Neural cell (in vitro differentiated cells): ENCODE data around the gene NIPBL. TPM values are rescaled to one million over a fixed set of nuclear protein-coding genes. Genes with fewer than 3 reads are reported as not detected.

Experiments used
- H2AFZ ChIP-seq: fragments of 200-600, 300-800 bp; sonication (generic), shearing (Covaris generic); 2 replicates; pipeline ENCODE4 v1.6.0; 2014; ENCODE audit warnings: low read depth, mild to moderate bottlenecking, antibody characterized with exemption, low read length, moderate library complexity
- H3F3A ChIP-seq: fragments of 200-600 bp; shearing (Covaris generic); 2 replicates; pipeline ENCODE4 v1.6.1; 2016; ENCODE audit warnings: mild to moderate bottlenecking, moderate library complexity, mixed read lengths, antibody characterized with exemption, low read length; ENCODE audit not compliant: insufficient read depth, poor library complexity, severe bottlenecking
- H3K27ac ChIP-seq: fragments of 200-600, 300-800 bp; sonication (generic), shearing (Covaris generic); 2 replicates; pipeline ENCODE4 v1.5.1; 2014; ENCODE audit warnings: mild to moderate bottlenecking, low read length, moderate library complexity
- H3K27me3 ChIP-seq: fragments of 300-800, 200-600 bp; sonication (generic), shearing (Covaris generic); 2 replicates; pipeline ENCODE4 v1.6.0; 2014; ENCODE audit warnings: mild to moderate bottlenecking, low read depth, low read length, moderate library complexity; ENCODE audit not compliant: insufficient read depth
- H3K36me3 ChIP-seq: fragments of 300-800, 200-600 bp; sonication (generic), shearing (Covaris generic); 2 replicates; pipeline ENCODE4 v1.5.1; 2014; ENCODE audit warnings: mild to moderate bottlenecking, antibody characterized with exemption, low read length, moderate library complexity; ENCODE audit not compliant: insufficient read depth
- H3K4me2 ChIP-seq: fragments of 300-800, 200-600 bp; sonication (generic), shearing (Covaris generic); 2 replicates; pipeline ENCODE4 v1.6.0; 2014; ENCODE audit warnings: mild to moderate bottlenecking, low read length
- H3K4me3 ChIP-seq: fragments of 300-800, 200-600 bp; sonication (generic), shearing (Covaris generic); 2 replicates; pipeline ENCODE4 v1.5.1; 2014; ENCODE audit warnings: mild to moderate bottlenecking, low read length, moderate library complexity
- H3K79me2 ChIP-seq: fragments of 200-600 bp; shearing (Covaris generic); replicated peaks from 2 replicates; pipeline ENCODE4 v1.6.0; 2014; ENCODE audit warnings: mild to moderate bottlenecking, low read length, moderate library complexity; ENCODE audit not compliant: insufficient read depth
- H3K9ac ChIP-seq: fragments of 300-800, 200-600 bp; sonication (generic), shearing (Covaris generic); 2 replicates; pipeline ENCODE4 v1.6.1; 2016; ENCODE audit warnings: mild to moderate bottlenecking, low read length, mixed read lengths
- H3K9me2 ChIP-seq: fragments of 200-600 bp; shearing (Covaris generic); 2 replicates; pipeline ENCODE4 v1.6.1; 2016; ENCODE audit warnings: mild to moderate bottlenecking, low read length, mixed read lengths; ENCODE audit not compliant: insufficient read depth
- H3K9me3 ChIP-seq: fragments of 200-600, 300-800 bp; sonication (generic), shearing (Covaris generic); 2 replicates; pipeline ENCODE4 v1.6.1; 2016; ENCODE audit warnings: mild to moderate bottlenecking, mixed run types, low read length, moderate library complexity, mixed read lengths
- H4K20me1 ChIP-seq: fragments of 200-600 bp; shearing (Covaris generic); 2 replicates; pipeline ENCODE4 v1.6.1; 2016; ENCODE audit warnings: mild to moderate bottlenecking, mixed run types; ENCODE audit not compliant: insufficient read depth
- EP300 ChIP-seq: fragments of 450-650 bp; conservative IDR thresholded peaks from 2 replicates; pipeline ENCODE4 v1.6.1; 2014; ENCODE audit warnings: antibody characterized with exemption, mild to moderate bottlenecking, moderate library complexity; ENCODE audit not compliant: poor library complexity, severe bottlenecking
- EZH2 ChIP-seq: fragments of 200-600, 300-800 bp; shearing (Covaris generic), sonication (generic); IDR thresholded peaks from 2 replicates; pipeline ENCODE4 v1.6.1; 2014; ENCODE audit warnings: antibody characterized with exemption, low read length, borderline replicate concordance, mild to moderate bottlenecking; ENCODE audit not compliant: insufficient read depth, poor library complexity, severe bottlenecking
- MXI1 ChIP-seq: fragments of 450-650 bp; conservative IDR thresholded peaks from 2 replicates; pipeline ENCODE4 v1.6.1; 2014; ENCODE audit warnings: antibody characterized with exemption, mild to moderate bottlenecking; ENCODE audit not compliant: poor library complexity, severe bottlenecking
- POLR2AphosphoS5 ChIP-seq: IDR thresholded peaks from 2 replicates; pipeline ENCODE4 v1.6.1; 2012
- RAD21 ChIP-seq: fragments of 450-650 bp; conservative IDR thresholded peaks from 2 replicates; pipeline ENCODE4 v1.6.1; 2014; ENCODE audit warnings: antibody characterized with exemption, mild to moderate bottlenecking, moderate library complexity
- SMC3 ChIP-seq: fragments of 450-650 bp; conservative IDR thresholded peaks from 2 replicates; pipeline ENCODE4 v1.6.1; 2014; ENCODE audit warnings: antibody characterized with exemption, mild to moderate bottlenecking, moderate library complexity; ENCODE audit not compliant: poor library complexity
- TAF1 ChIP-seq: IDR thresholded peaks from 2 replicates; pipeline ENCODE4 v1.6.1; 2012; ENCODE audit warnings: low read depth
- polyA plus RNA-seq: library from polyadenylated mRNA; depleted of rRNA; stranded (reverse); fragments of >200 nt; gene quantifications from 2 replicates; pipeline ENCODE4 v1.2.3, GENCODE V29; 2014
- TF ChIP-seq, protein P1 (sequence below): IDR thresholded peaks from 2 replicates; pipeline ENCODE4 v1.6.1; 2012; ENCODE audit warnings: borderline replicate concordance
- TF ChIP-seq, protein P2 (sequence below): fragments of 450-650 bp; IDR thresholded peaks from 2 replicates; pipeline ENCODE4 v1.5.1; 2014; ENCODE audit warnings: antibody characterized with exemption, mild to moderate bottlenecking, moderate library complexity; ENCODE audit not compliant: poor library complexity, severe bottlenecking

The NIPBL gene
- polyA plus RNA-seq, 1 donor from 2014 or later = 27.5 TPM

DNA sequence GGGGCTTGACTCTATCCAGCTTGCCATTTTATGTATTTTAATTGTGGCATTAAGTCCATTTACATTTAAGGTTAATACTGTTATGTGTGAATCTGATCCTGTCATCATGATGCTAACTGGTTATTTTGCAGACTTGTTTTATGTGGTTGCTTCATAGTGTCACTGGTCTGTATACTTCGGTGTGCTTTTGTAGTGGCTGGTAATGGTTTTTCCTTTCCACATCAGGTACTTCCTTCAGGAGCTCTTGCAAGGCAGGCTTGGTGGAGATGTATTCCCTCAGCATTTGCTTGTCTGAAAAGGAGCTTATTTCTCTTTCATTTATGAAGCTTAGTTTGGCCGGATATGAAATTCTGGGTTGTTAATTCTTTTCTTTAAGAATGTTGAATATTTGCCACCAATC is 226.7 kb downstream of the NIPBL start:
- no peak overlapping the region for H3K27ac ChIP-seq
- H3F3A ChIP-seq = no peaks in the 10 kb centered on the region
- H3K9me3 ChIP-seq = peaks cover 7% of the 10 kb centered on the region
- H3K36me3 ChIP-seq = peaks cover 16% of the 10 kb centered on the region
- H4K20me1 ChIP-seq = no peaks in the 10 kb centered on the region
- no peak overlapping the region for H2AFZ ChIP-seq
- H3K4me3 ChIP-seq = no peak overlapping the region
- no peaks in the 10 kb centered on the region for H3K79me2 ChIP-seq
- TF ChIP-seq, protein P1, sequence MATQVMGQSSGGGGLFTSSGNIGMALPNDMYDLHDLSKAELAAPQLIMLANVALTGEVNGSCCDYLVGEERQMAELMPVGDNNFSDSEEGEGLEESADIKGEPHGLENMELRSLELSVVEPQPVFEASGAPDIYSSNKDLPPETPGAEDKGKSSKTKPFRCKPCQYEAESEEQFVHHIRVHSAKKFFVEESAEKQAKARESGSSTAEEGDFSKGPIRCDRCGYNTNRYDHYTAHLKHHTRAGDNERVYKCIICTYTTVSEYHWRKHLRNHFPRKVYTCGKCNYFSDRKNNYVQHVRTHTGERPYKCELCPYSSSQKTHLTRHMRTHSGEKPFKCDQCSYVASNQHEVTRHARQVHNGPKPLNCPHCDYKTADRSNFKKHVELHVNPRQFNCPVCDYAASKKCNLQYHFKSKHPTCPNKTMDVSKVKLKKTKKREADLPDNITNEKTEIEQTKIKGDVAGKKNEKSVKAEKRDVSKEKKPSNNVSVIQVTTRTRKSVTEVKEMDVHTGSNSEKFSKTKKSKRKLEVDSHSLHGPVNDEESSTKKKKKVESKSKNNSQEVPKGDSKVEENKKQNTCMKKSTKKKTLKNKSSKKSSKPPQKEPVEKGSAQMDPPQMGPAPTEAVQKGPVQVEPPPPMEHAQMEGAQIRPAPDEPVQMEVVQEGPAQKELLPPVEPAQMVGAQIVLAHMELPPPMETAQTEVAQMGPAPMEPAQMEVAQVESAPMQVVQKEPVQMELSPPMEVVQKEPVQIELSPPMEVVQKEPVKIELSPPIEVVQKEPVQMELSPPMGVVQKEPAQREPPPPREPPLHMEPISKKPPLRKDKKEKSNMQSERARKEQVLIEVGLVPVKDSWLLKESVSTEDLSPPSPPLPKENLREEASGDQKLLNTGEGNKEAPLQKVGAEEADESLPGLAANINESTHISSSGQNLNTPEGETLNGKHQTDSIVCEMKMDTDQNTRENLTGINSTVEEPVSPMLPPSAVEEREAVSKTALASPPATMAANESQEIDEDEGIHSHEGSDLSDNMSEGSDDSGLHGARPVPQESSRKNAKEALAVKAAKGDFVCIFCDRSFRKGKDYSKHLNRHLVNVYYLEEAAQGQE = no peak
- TF ChIP-seq SMC3 = no peak
- no peak for TF ChIP-seq MXI1
- TF ChIP-seq TAF1 = no peak
- TF ChIP-seq EZH2 = no peak
- no peak for TF ChIP-seq RAD21
- H3K4me2 ChIP-seq = no peak overlapping the region
- H3K9me2 ChIP-seq = no peaks in the 10 kb centered on the region
- H3K27me3 ChIP-seq = no peaks in the 10 kb centered on the region
- no peak overlapping the region for H3K9ac ChIP-seq

DNA sequence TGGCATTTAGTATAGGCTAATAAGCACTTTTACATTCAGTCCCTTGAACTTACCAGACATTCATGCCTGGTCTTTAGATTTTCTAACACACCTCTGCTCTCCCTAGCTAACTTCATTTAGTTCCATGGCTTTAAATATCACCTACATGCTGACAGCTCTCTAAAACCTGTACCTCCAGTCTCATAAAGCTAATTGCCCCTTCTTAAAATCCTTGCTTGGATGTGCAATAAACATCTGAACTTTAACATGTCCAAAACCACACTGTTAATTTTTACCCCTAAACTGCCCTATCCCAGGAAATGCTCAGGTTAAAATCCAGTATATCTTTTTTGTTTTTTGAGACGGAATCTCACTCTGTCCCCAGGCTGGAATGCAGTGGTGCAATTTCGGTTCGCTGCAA is 232.8 kb downstream of the NIPBL start:
- no peak for TF ChIP-seq EZH2
- no peak for TF ChIP-seq TAF1
- no peak for TF ChIP-seq MXI1
- no peak for TF ChIP-seq EP300
- TF ChIP-seq POLR2AphosphoS5 = no peak
- TF ChIP-seq SMC3 = no peak
- TF ChIP-seq, protein P2, sequence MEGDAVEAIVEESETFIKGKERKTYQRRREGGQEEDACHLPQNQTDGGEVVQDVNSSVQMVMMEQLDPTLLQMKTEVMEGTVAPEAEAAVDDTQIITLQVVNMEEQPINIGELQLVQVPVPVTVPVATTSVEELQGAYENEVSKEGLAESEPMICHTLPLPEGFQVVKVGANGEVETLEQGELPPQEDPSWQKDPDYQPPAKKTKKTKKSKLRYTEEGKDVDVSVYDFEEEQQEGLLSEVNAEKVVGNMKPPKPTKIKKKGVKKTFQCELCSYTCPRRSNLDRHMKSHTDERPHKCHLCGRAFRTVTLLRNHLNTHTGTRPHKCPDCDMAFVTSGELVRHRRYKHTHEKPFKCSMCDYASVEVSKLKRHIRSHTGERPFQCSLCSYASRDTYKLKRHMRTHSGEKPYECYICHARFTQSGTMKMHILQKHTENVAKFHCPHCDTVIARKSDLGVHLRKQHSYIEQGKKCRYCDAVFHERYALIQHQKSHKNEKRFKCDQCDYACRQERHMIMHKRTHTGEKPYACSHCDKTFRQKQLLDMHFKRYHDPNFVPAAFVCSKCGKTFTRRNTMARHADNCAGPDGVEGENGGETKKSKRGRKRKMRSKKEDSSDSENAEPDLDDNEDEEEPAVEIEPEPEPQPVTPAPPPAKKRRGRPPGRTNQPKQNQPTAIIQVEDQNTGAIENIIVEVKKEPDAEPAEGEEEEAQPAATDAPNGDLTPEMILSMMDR = no peak
- TF ChIP-seq, protein P1 = no peak
- TF ChIP-seq RAD21 = no peak
- H3K4me3 ChIP-seq = no peak overlapping the region
- no peaks in the 10 kb centered on the region for H3K79me2 ChIP-seq
- H3K9ac ChIP-seq = no peak overlapping the region
- peaks cover 19% of the 10 kb centered on the region for H3K36me3 ChIP-seq
- no peaks in the 10 kb centered on the region for H3K9me2 ChIP-seq
- H3K9me3 ChIP-seq = no peaks in the 10 kb centered on the region
- H3K4me2 ChIP-seq = no peak overlapping the region
- H3K27me3 ChIP-seq = no peaks in the 10 kb centered on the region
- no peaks in the 10 kb centered on the region for H3F3A ChIP-seq
- H4K20me1 ChIP-seq = no peaks in the 10 kb centered on the region
- no peak overlapping the region for H2AFZ ChIP-seq
- H3K27ac ChIP-seq = no peak overlapping the region
